ENCODE measurements around the gene CIRBP. TPM values are rescaled to one million over a fixed set of nuclear protein-coding genes. Genes with fewer than 3 reads are reported as not detected.

CIRBP gene
- total RNA-seq, 1 experiment from 2014 or later: 66.6 TPM

DNA sequence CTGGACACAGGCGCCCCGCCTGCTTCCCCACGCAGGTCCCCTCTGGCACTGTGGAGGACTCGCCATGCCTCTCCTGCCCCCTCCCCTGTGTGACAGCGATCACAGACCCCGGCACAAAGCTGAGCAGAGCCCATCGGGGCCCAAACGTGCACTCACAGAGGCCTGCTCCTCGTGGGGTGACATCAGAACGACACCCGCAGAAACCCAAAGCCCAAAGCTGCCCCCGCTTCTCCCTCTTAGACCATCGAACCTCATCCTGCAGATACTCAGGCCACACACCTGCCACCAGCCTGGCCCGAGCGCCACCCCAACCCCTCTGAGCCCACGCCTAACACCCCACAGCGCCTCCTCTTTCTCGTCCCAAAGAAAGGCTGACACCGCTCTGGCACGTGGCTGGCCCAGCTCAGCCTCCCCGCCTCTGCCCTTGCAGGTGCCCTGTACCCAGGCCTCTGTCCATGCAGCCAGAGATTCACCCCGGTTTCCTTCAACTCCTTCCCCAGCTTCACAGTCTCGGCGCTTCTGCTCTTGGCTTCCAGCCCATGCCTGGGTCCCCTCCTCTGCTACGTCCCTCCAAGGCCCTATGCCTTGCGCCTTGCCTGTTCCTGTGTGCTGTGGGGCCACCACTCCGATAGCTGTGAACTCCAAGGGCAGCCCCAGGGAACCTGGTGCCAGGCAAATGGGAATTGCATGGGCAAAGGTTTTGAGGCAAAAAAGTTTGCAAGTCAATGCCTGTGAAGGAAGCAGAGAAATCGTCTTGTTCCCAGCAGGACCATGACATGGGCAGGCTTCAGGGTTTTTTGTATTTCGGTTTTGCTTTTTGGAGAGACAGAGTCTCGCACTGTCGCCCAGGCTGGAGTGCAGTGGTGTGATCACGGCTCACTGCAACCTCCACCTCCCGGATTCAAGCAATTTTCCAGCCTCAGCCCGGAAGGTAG, 30.5 kb upstream of the CIRBP start:
- ChIA-PET CTCF (no interaction called here), POLR2A (no interaction called here)

DNA sequence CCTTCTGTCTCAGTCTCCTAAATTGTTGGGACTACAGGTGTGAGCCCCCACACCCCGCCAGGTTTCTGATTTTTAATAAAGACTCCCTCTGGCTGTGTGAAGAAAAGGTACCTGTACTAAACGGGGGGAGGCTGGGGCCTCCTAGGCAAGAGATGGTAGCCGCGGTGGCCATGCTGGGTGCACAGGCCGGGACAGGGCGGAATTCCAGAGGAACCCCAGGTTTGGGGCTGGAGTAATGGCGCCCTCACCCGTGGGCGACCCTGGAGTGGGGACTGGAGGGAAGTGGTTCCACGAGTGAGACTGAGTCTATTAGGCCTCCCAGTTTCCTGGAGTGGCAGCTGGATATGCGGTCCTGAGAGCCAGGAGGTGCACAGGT, 29.7 kb upstream of the CIRBP start:
- TF ChIP-seq SIN3A (IDR thresholded peaks at IDR 0.05; ENCODE audit: borderline replicate concordance, insufficient read depth, low read depth, low read length) (no peak), TCF7L2 (IDR thresholded peaks at IDR 0.05; ENCODE audit: low read depth, low read length) (no peak), POLR2AphosphoS5 (IDR thresholded peaks at IDR 0.05; ENCODE audit: low read depth, low read length) (no peak)
- TF ChIP-seq, protein P1, sequence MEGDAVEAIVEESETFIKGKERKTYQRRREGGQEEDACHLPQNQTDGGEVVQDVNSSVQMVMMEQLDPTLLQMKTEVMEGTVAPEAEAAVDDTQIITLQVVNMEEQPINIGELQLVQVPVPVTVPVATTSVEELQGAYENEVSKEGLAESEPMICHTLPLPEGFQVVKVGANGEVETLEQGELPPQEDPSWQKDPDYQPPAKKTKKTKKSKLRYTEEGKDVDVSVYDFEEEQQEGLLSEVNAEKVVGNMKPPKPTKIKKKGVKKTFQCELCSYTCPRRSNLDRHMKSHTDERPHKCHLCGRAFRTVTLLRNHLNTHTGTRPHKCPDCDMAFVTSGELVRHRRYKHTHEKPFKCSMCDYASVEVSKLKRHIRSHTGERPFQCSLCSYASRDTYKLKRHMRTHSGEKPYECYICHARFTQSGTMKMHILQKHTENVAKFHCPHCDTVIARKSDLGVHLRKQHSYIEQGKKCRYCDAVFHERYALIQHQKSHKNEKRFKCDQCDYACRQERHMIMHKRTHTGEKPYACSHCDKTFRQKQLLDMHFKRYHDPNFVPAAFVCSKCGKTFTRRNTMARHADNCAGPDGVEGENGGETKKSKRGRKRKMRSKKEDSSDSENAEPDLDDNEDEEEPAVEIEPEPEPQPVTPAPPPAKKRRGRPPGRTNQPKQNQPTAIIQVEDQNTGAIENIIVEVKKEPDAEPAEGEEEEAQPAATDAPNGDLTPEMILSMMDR (IDR thresholded peaks at IDR 0.05): no peak
- TF ChIP-seq, protein P2, sequence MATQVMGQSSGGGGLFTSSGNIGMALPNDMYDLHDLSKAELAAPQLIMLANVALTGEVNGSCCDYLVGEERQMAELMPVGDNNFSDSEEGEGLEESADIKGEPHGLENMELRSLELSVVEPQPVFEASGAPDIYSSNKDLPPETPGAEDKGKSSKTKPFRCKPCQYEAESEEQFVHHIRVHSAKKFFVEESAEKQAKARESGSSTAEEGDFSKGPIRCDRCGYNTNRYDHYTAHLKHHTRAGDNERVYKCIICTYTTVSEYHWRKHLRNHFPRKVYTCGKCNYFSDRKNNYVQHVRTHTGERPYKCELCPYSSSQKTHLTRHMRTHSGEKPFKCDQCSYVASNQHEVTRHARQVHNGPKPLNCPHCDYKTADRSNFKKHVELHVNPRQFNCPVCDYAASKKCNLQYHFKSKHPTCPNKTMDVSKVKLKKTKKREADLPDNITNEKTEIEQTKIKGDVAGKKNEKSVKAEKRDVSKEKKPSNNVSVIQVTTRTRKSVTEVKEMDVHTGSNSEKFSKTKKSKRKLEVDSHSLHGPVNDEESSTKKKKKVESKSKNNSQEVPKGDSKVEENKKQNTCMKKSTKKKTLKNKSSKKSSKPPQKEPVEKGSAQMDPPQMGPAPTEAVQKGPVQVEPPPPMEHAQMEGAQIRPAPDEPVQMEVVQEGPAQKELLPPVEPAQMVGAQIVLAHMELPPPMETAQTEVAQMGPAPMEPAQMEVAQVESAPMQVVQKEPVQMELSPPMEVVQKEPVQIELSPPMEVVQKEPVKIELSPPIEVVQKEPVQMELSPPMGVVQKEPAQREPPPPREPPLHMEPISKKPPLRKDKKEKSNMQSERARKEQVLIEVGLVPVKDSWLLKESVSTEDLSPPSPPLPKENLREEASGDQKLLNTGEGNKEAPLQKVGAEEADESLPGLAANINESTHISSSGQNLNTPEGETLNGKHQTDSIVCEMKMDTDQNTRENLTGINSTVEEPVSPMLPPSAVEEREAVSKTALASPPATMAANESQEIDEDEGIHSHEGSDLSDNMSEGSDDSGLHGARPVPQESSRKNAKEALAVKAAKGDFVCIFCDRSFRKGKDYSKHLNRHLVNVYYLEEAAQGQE (IDR thresholded peaks at IDR 0.05; ENCODE audit: insufficient read depth in 1 of 2, low read depth in 2 of 2, low read length in 1 of 2): no peak
- Histone ChIP-seq H3K4me3 (ENCODE audit: low read depth in 2 of 2, low read length in 2 of 2) (peak overlapping the region; percentile 27 to 48; a peak in 3 of 4 replicates), H3K27me3 (ENCODE audit: control insufficient read depth, insufficient read depth, low read length) (no peaks in the 10 kb centered on the region), H3K27ac (ENCODE audit: low read length) (0 out of 2 replicates have a peak overlapping the region, but pooled peaks have one; percentile 65), H3K9me3 (ENCODE audit: control insufficient read depth, insufficient read depth, low read depth, low read length) (no peaks in the 10 kb centered on the region), H3K36me3 (ENCODE audit: control insufficient read depth, insufficient read depth, low read length) (no peaks in the 10 kb centered on the region; the same call in 1 of the 2 replicates), H3K4me1 (ENCODE audit: control insufficient read depth, insufficient read depth, low read length) (peaks cover 26% of the 10 kb centered on the region)
- no TSS peak for BruUV-seq (replicated peaks)
- in situ Hi-C loops (cut with HindIII; ENCODE audit: low pct_unique_long_range_greater_than_20kb, low sequenced_read_pairs) (no loop called here), intact Hi-C loops (cut with micrococcal nuclease; ENCODE audit: unreplicated experiment) (no loop called here)
- POLR2A ChIA-PET: no interaction called here
- ATAC-seq (no peak), DNase-seq (ENCODE audit: low read depth, low spot score) (no peak)
- CTCF ChIA-PET: no interaction called here

More for the DNA sequence above, 30.5 kb upstream of the CIRBP start:
- intact Hi-C loops (cut with micrococcal nuclease; ENCODE audit: unreplicated experiment): no loop called here
- ATAC-seq: no peak
- TF ChIP-seq SIN3A (IDR thresholded peaks at IDR 0.05; ENCODE audit: borderline replicate concordance, insufficient read depth, low read depth, low read length) (no peak), TCF7L2 (IDR thresholded peaks at IDR 0.05; ENCODE audit: low read depth, low read length) (no peak), POLR2AphosphoS5 (IDR thresholded peaks at IDR 0.05; ENCODE audit: low read depth, low read length) (no peak)
- TF ChIP-seq, protein P2 (IDR thresholded peaks at IDR 0.05; ENCODE audit: insufficient read depth in 1 of 2, low read depth in 2 of 2, low read length in 1 of 2): no peak
- TF ChIP-seq, protein P1 (IDR thresholded peaks at IDR 0.05): no peak
- H3K36me3 ChIP-seq (ENCODE audit: control insufficient read depth, insufficient read depth, low read length): no peaks in the 10 kb centered on the region; the same call in 1 of the 2 replicates
- no peaks in the 10 kb centered on the region for H3K27me3 ChIP-seq (ENCODE audit: control insufficient read depth, insufficient read depth, low read length)
- no peaks in the 10 kb centered on the region for H3K9me3 ChIP-seq (ENCODE audit: control insufficient read depth, insufficient read depth, low read depth, low read length)
- H3K27ac ChIP-seq (ENCODE audit: low read length): peak overlapping the region; percentile 26; the same call in 1 of the 2 replicates
- no TSS peak for BruUV-seq (replicated peaks)
- peaks cover 22% of the 10 kb centered on the region for H3K4me1 ChIP-seq (ENCODE audit: control insufficient read depth, insufficient read depth, low read length)
- peak overlapping the region; percentile 29 to 63; a peak in 3 of 4 replicates for H3K4me3 ChIP-seq (ENCODE audit: low read depth in 2 of 2, low read length in 2 of 2)
- DNase-seq (ENCODE audit: low read depth, low spot score): no peak
- in situ Hi-C loops (cut with HindIII; ENCODE audit: low pct_unique_long_range_greater_than_20kb, low sequenced_read_pairs): no loop called here

Data from Panc1 (cell line).